Left lung (tissue), 10 donors: Measurements from ENCODE around the gene FHAD1. TPM values are rescaled to one million over a fixed set of nuclear protein-coding genes. Genes with fewer than 3 reads are reported as not detected.

Source experiments
- ATAC-seq: fragments of 200-7000 bp; cut with Tn5 transposase; one replicate; pipeline ENCODE4 v1.9.1; 2020; ENCODE audit warnings: moderate library complexity
- DNase-seq, 4 donors: peaks; one replicate each; pipeline ENCODE4 v3.0.0-alpha.2; 2013 to 2020
- H3K27ac ChIP-seq, 2 donors: fragments of 200-600 bp; sonication (generic) in 1 of 2; one replicate each; pipeline versions ENCODE4 v1.5.0 to v1.8.0; 2020 to 2021
- H3K27me3 ChIP-seq, 2 donors: fragments of 200-600 bp; sonication (generic) in 1 of 2; one replicate each; pipeline versions ENCODE4 v1.5.0 to v1.8.0; 2020 to 2021
- H3K36me3 ChIP-seq, 2 donors: fragments of 200-600 bp; sonication (generic) in 1 of 2; one replicate each; pipeline versions ENCODE4 v1.5.0 to v1.8.0; 2020 to 2021
- H3K4me1 ChIP-seq, 2 donors: fragments of 200-600 bp; one replicate each; pipeline ENCODE4 v1.8.0; 2021
- H3K4me3 ChIP-seq, 2 donors: fragments of 200-600 bp; sonication (generic) in 1 of 2; one replicate each; pipeline versions ENCODE4 v1.5.0 to v1.8.0; 2020 to 2021; ENCODE audit warnings: mild to moderate bottlenecking in 1 of 2
- H3K9me3 ChIP-seq, 2 donors: fragments of 200-600 bp; sonication (generic) in 1 of 2; one replicate each; pipeline versions ENCODE4 v1.5.0 to v1.8.0; 2020 to 2021
- intact Hi-C, 2 donors: fragments of 100-400 bp; cut with DNase I; formaldehyde crosslinking; loops; one replicate each; pipeline versions ENCODE4 v1.11.2 to v1.14.2; 2022
- polyA plus RNA-seq, 6 donors: library from polyadenylated mRNA; unstranded; fragments of 120-200 nt; gene quantifications; one replicate each; pipeline ENCODE4 v1.2.1, GENCODE V29; 2013; ENCODE audit not compliant: insufficient read length in 6 of 6
- total RNA-seq, 2 donors: library from RNA; stranded (reverse); fragmentation: NEBNext Ultra II Directional; extraction: Animal tissue kit (Norgen Biotek cat#: 25700); gene quantifications; one replicate each; pipeline ENCODE4 v1.2.1, GENCODE V29; 2021
- TF ChIP-seq, protein P1 (sequence below), 2 donors: fragments of 200-600 bp; sonication (generic) in 1 of 2; IDR thresholded peaks; one replicate each; pipeline versions ENCODE4 v1.5.0 to v1.8.0; 2021; ENCODE audit warnings: antibody characterized with exemption in 2 of 2
- donor health status: DM: no; HTN: yes; CAD: no.
- donor health status: DM: no; HTN: no; CAD: no.

FHAD1 gene
- total and polyA plus RNA-seq, 8 donors: 1.1 to 8.5 (median 3.9) TPM

GRCh38 chr1:15322648-15323350, 75.8 kb downstream of the FHAD1 start:
- H3K36me3 ChIP-seq: no peaks in the 10 kb centered on the region
- peaks cover 0 to 4% of the 10 kb centered on the region in 2 donors for H3K9me3 ChIP-seq
- intact Hi-C loops: no loop called here
- ATAC-seq (peak; percentile 8), DNase-seq (no peak)
- peaks cover 5 to 6% of the 10 kb centered on the region in 2 donors for H3K4me1 ChIP-seq
- peaks cover 0 to 11% of the 10 kb centered on the region in 2 donors for H3K27me3 ChIP-seq
- TF ChIP-seq, protein P1, sequence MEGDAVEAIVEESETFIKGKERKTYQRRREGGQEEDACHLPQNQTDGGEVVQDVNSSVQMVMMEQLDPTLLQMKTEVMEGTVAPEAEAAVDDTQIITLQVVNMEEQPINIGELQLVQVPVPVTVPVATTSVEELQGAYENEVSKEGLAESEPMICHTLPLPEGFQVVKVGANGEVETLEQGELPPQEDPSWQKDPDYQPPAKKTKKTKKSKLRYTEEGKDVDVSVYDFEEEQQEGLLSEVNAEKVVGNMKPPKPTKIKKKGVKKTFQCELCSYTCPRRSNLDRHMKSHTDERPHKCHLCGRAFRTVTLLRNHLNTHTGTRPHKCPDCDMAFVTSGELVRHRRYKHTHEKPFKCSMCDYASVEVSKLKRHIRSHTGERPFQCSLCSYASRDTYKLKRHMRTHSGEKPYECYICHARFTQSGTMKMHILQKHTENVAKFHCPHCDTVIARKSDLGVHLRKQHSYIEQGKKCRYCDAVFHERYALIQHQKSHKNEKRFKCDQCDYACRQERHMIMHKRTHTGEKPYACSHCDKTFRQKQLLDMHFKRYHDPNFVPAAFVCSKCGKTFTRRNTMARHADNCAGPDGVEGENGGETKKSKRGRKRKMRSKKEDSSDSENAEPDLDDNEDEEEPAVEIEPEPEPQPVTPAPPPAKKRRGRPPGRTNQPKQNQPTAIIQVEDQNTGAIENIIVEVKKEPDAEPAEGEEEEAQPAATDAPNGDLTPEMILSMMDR (IDR thresholded peaks at IDR 0.05): no peak
- H3K4me3 ChIP-seq: no peak overlapping the region
- H3K27ac ChIP-seq: no peak overlapping the region

DNA sequence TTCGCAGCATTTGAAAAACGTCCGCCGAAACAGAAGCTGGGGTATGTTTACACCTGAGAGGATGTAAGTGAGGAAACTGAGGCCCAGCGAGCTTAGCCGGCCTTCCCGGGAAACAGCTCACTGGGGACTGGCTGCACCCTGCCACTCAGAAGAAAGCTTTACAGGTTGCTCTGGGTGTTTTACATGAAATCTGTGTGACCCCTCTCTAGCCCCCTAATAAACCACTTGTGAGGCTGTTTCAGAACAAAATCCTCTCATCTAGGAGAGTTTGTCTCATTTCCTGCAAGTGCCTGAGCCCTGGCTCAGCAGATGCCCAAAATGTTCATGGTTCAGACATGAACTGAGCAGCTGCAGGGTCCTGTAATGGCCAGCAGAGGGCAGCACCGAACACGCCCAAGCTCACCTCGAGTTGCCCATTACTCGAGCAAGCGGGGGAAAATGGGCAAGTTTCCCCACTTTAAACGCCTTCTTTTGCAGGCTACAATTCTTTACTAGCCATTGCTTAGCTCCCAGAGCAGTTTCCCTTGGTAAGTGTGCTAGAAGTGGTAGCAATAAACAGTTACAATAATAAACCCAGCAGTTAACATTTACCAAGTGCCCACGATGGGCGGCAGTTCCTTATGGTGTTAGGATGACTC, 76.4 kb downstream of the FHAD1 start:
- ATAC-seq (peak; percentile 94), DNase-seq (peak; percentile 72 to 91 (median 81))
- Histone ChIP-seq H3K9me3 (peaks cover 0 to 4% of the 10 kb centered on the region in 2 donors), H3K4me3 (no peak overlapping the region), H3K4me1 (peaks cover 5 to 9% of the 10 kb centered on the region in 2 donors), H3K36me3 (no peaks in the 10 kb centered on the region), H3K27me3 (peaks cover 0 to 15% of the 10 kb centered on the region in 2 donors), H3K27ac (no peak overlapping the region)
- TF ChIP-seq, protein P1 (IDR thresholded peaks at IDR 0.05): peak; percentile 98 to 99
- intact Hi-C loops: no loop called here

GRCh38 chr1:15323989-15324868, 77.2 kb downstream of the FHAD1 start:
- ATAC-seq (no peak), DNase-seq (no peak)
- H3K27ac ChIP-seq: no peak overlapping the region
- H3K9me3 ChIP-seq: peaks cover 0 to 4% of the 10 kb centered on the region in 2 donors
- no peak overlapping the region for H3K4me3 ChIP-seq
- H3K36me3 ChIP-seq: no peaks in the 10 kb centered on the region
- H3K27me3 ChIP-seq: peaks cover 0 to 22% of the 10 kb centered on the region in 2 donors
- peaks cover 8 to 16% of the 10 kb centered on the region in 2 donors for H3K4me1 ChIP-seq
- TF ChIP-seq, protein P1 (IDR thresholded peaks at IDR 0.05): no peak
- intact Hi-C loops: no loop called here

GRCh38 chr1:15324869-15325335, 77.9 kb downstream of the FHAD1 start:
- no peak for DNase-seq
- Histone ChIP-seq H3K4me1 (peaks cover 10 to 20% of the 10 kb centered on the region in 2 donors), H3K27me3 (peaks cover 0 to 29% of the 10 kb centered on the region in 2 donors), H3K36me3 (no peaks in the 10 kb centered on the region), H3K27ac (no peak overlapping the region), H3K4me3 (no peak overlapping the region), H3K9me3 (peaks cover 0 to 4% of the 10 kb centered on the region in 2 donors)
- intact Hi-C loops: loop anchor here in 1 of 2 donors (5.0 kb wide), 1 partner anchor 107 kb away; no protein-coding TSS in a partner anchor
- TF ChIP-seq, protein P1 (IDR thresholded peaks at IDR 0.05): no peak
- ATAC-seq: no peak
